Astrocyte of the hippocampus (primary cell): ENCODE measurements around the gene CFAP54.
A peak's percentile ranks its signal among the peaks of the same experiment; 100 is the strongest.
"Not testable (repeated sequence)": the region's sequence is repeated elsewhere in the genome, so short reads cannot be mapped to it uniquely, and the experiment has no call there.

Source experiments
- DNase-seq: peaks from one replicate; pipeline ENCODE4 v3.0.0; 2011; ENCODE audit warnings: low read depth, low spot score

The CFAP54 gene

GRCh38 chr12:96474206-96474605, 15.2 kb upstream of the CFAP54 start:
- DNase-seq = no peak

- no peak for DNase-seq
Observed at GRCh38 chr12:96478011-96478410, 11.4 kb upstream of the CFAP54 start.

- no peak for DNase-seq
Observed at GRCh38 chr12:96482086-96482485, 7.3 kb upstream of the CFAP54 start.

GRCh38 chr12:96483116-96483515, 6.3 kb upstream of the CFAP54 start:
- no peak for DNase-seq

- DNase-seq = peak; percentile 57
Observed at GRCh38 chr12:96486751-96487613, 2.4 kb upstream of the CFAP54 start.

GRCh38 chr12:96487634-96488033, 1.7 kb upstream of the CFAP54 start:
- DNase-seq = no peak

- no peak for DNase-seq
Observed at GRCh38 chr12:96493106-96493505, 3.7 kb downstream of the CFAP54 start.

- DNase-seq = not testable (repeated sequence)
Observed at GRCh38 chr12:96494154-96494553, 4.8 kb downstream of the CFAP54 start.

- no peak for DNase-seq
Observed at GRCh38 chr12:96495155-96495554, 5.8 kb downstream of the CFAP54 start.

GRCh38 chr12:96495841-96496545, 6.6 kb downstream of the CFAP54 start:
- DNase-seq = no peak

GRCh38 chr12:96496944-96497343, 7.6 kb downstream of the CFAP54 start:
- DNase-seq = no peak

- DNase-seq = no peak
Observed at GRCh38 chr12:96497855-96498254, 8.5 kb downstream of the CFAP54 start.

- DNase-seq = peak; percentile 17
Observed at GRCh38 chr12:96500693-96501092, 11.3 kb downstream of the CFAP54 start.

- peak; percentile 65 for DNase-seq
Observed at GRCh38 chr12:96501133-96501761, 11.9 kb downstream of the CFAP54 start.

- DNase-seq = no peak
Observed at GRCh38 chr12:96501908-96502307, 12.5 kb downstream of the CFAP54 start.

GRCh38 chr12:96502477-96502876, 13.1 kb downstream of the CFAP54 start:
- no peak for DNase-seq

GRCh38 chr12:96502949-96503532, 13.7 kb downstream of the CFAP54 start:
- no peak for DNase-seq

GRCh38 chr12:96503976-96504375, 14.6 kb downstream of the CFAP54 start:
- no peak for DNase-seq

- DNase-seq = no peak
Observed at GRCh38 chr12:96506776-96507175, 17.4 kb downstream of the CFAP54 start.

GRCh38 chr12:96510306-96510764, 21.0 kb downstream of the CFAP54 start:
- peak; percentile 54 for DNase-seq

GRCh38 chr12:96513166-96513565, 23.8 kb downstream of the CFAP54 start:
- no peak for DNase-seq

GRCh38 chr12:96513681-96514080, 24.3 kb downstream of the CFAP54 start:
- no peak for DNase-seq
